IMR-90 (cell line): ENCODE results near the gene TUBA3E.

Experiments used
- RCOR1 ChIP-seq: IDR thresholded peaks from 2 replicates; pipeline ENCODE4 v1.6.1; 2012; ENCODE audit warnings: mild to moderate bottlenecking, low read length, improper control_type of control experiment; ENCODE audit not compliant: insufficient replicate concordance
- RFX5 ChIP-seq: IDR thresholded peaks from 2 replicates; pipeline ENCODE4 v1.8.0; 2012; ENCODE audit warnings: low read depth, mild to moderate bottlenecking, low read length, moderate library complexity
- TF ChIP-seq, protein P1 (sequence below): conservative IDR thresholded peaks from 2 replicates; pipeline ENCODE4 v1.5.1; 2012; ENCODE audit warnings: mild to moderate bottlenecking, low read depth, low read length, improper control_type of control experiment

DNA sequence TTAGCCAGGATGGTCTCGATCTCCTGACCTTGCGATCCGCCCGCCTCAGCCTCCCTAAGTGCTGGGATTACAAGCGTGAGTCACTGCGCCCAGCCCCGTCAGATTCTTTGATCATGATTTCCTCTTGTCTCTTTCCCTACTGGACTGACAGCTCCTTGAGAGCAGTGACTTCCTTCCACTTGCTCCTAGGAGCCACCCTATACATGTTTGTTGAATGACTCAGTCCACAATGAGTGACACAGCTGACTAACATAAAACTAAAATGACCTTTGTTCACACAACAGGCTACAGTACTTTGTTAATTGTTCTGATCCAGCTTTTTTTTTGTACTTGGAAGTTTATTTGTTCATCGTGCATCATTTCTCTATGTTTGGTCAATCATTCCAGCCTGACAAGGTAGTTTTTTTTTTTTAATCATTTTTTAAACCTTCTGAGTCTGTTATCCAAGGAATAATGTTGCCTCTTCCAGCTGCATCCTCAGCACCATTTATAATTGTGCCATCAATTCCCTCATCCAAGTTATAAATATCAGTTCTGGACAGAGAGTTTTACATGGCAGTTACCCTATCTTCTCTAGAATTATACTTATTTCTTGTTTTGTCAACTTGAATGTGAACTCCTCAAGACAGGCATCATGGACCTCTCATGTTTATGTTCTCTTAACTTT lies 42.9 kb upstream of the TUBA3E start:
- TF ChIP-seq, protein P1, sequence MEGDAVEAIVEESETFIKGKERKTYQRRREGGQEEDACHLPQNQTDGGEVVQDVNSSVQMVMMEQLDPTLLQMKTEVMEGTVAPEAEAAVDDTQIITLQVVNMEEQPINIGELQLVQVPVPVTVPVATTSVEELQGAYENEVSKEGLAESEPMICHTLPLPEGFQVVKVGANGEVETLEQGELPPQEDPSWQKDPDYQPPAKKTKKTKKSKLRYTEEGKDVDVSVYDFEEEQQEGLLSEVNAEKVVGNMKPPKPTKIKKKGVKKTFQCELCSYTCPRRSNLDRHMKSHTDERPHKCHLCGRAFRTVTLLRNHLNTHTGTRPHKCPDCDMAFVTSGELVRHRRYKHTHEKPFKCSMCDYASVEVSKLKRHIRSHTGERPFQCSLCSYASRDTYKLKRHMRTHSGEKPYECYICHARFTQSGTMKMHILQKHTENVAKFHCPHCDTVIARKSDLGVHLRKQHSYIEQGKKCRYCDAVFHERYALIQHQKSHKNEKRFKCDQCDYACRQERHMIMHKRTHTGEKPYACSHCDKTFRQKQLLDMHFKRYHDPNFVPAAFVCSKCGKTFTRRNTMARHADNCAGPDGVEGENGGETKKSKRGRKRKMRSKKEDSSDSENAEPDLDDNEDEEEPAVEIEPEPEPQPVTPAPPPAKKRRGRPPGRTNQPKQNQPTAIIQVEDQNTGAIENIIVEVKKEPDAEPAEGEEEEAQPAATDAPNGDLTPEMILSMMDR = no peak
- TF ChIP-seq RFX5 (no peak), RCOR1 (no peak)
